PFSK-1 (cell line): ENCODE data around the gene ABCF1.

Experiments used
- POLR2AphosphoS5 ChIP-seq: IDR thresholded peaks from 2 replicates; pipeline ENCODE4 v1.6.1; 2012; ENCODE audit warnings: low read depth, mild to moderate bottlenecking, control low read depth, low read length, moderate library complexity
- TF ChIP-seq, protein P1 (sequence below), 2 experiments: IDR thresholded peaks; 2 replicates each; pipeline versions ENCODE4 v1.6.1 to v1.8.0; 2011 to 2012; ENCODE audit warnings: low read depth in 2 of 2, low read length in 2 of 2, control low read depth in 1 of 2, inconsistent platforms in 1 of 2, mild to moderate bottlenecking in 1 of 2, moderate library complexity in 1 of 2; ENCODE audit not compliant: insufficient read depth in 1 of 2

DNA sequence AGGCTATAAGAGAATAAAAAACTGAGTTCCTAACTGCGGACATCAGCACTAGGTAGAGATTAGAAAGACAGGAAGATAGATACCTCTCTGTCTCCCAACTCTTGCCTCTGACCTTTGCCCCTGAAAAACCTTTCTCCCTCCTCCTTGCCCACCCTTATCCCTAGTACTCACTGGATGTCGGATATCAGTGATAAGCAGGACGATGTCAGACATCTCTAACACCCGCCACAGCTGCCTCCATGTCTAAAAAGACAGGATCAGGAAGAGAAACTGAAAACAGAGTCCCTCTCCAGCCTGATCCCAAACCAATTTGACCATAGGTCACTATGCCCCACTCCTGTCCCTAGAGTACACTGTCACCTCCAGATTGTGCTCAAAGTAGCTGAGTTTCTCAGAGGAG is 16.8 kb upstream of the ABCF1 start:
- TF ChIP-seq POLR2AphosphoS5 = no peak
- TF ChIP-seq, protein P1, sequence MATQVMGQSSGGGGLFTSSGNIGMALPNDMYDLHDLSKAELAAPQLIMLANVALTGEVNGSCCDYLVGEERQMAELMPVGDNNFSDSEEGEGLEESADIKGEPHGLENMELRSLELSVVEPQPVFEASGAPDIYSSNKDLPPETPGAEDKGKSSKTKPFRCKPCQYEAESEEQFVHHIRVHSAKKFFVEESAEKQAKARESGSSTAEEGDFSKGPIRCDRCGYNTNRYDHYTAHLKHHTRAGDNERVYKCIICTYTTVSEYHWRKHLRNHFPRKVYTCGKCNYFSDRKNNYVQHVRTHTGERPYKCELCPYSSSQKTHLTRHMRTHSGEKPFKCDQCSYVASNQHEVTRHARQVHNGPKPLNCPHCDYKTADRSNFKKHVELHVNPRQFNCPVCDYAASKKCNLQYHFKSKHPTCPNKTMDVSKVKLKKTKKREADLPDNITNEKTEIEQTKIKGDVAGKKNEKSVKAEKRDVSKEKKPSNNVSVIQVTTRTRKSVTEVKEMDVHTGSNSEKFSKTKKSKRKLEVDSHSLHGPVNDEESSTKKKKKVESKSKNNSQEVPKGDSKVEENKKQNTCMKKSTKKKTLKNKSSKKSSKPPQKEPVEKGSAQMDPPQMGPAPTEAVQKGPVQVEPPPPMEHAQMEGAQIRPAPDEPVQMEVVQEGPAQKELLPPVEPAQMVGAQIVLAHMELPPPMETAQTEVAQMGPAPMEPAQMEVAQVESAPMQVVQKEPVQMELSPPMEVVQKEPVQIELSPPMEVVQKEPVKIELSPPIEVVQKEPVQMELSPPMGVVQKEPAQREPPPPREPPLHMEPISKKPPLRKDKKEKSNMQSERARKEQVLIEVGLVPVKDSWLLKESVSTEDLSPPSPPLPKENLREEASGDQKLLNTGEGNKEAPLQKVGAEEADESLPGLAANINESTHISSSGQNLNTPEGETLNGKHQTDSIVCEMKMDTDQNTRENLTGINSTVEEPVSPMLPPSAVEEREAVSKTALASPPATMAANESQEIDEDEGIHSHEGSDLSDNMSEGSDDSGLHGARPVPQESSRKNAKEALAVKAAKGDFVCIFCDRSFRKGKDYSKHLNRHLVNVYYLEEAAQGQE (IDR thresholded peaks at IDR 0.05; ENCODE audit: insufficient read depth in 1 of 2, low read depth in 2 of 2, low read length in 2 of 2) = no peak
